AG04449 (cell line): ENCODE data around the gene MAPKBP1.

ENCODE experiments used
- CTCF ChIA-PET: fragments of 350-600 bp; formaldehyde crosslinking; extraction: SDS; loops from one replicate; lab custom pipeline; 2021; ENCODE audit warnings: antibody characterized with exemption; lab: Yijun Ruan, JAX
- POLR2A ChIA-PET: fragments of 400-600, 350-600 bp; formaldehyde crosslinking; extraction: SDS; loops from one replicate; lab custom pipeline; 2020; ENCODE audit warnings: antibody characterized with exemption, inconsistent platforms; lab: Yijun Ruan, JAX
- DNase-seq: peaks from one replicate; pipeline ENCODE4 v3.0.0-alpha.2; 2010; ENCODE audit warnings: low read depth, low spot score
- H3K4me3 ChIP-seq: 2 replicates; pipeline ENCODE4 v1.5.1; 2011; ENCODE audit warnings: low read depth, mild to moderate bottlenecking, control low read depth, low read length
- TF ChIP-seq, protein P1 (sequence below): IDR thresholded peaks from one replicate; pipeline ENCODE4 v1.5.1; 2011; ENCODE audit warnings: mild to moderate bottlenecking, moderate library complexity, low read length, control low read depth, inconsistent platforms; ENCODE audit not compliant: insufficient read depth; ENCODE audit errors: missing control alignments

MAPKBP1 gene

DNA sequence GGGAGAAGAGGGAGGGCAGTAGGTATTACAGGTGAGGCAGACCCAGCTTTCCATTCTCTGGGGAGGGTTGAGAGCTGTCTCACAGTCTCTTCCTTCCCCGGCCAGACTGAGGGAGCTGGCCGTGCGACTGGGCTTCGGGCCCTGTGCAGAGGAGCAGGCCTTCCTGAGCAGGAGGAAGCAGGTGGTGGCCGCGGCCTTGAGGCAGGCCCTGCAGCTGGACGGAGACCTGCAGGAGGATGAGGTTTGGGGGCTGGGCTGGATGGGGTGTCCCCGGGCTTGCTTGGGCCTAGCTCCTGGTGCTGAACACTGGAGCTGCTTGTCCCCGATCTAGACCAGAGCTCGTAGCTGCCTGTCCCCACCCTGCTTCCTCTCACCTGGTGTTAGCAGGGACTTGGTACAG, 69.3 kb downstream of the MAPKBP1 start:
- POLR2A ChIA-PET, result no interaction called here
- CTCF ChIA-PET, result no interaction called here
- DNase-seq, result no peak
- TF ChIP-seq, protein P1, sequence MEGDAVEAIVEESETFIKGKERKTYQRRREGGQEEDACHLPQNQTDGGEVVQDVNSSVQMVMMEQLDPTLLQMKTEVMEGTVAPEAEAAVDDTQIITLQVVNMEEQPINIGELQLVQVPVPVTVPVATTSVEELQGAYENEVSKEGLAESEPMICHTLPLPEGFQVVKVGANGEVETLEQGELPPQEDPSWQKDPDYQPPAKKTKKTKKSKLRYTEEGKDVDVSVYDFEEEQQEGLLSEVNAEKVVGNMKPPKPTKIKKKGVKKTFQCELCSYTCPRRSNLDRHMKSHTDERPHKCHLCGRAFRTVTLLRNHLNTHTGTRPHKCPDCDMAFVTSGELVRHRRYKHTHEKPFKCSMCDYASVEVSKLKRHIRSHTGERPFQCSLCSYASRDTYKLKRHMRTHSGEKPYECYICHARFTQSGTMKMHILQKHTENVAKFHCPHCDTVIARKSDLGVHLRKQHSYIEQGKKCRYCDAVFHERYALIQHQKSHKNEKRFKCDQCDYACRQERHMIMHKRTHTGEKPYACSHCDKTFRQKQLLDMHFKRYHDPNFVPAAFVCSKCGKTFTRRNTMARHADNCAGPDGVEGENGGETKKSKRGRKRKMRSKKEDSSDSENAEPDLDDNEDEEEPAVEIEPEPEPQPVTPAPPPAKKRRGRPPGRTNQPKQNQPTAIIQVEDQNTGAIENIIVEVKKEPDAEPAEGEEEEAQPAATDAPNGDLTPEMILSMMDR, result no peak
- no peak overlapping the region for H3K4me3 ChIP-seq

DNA sequence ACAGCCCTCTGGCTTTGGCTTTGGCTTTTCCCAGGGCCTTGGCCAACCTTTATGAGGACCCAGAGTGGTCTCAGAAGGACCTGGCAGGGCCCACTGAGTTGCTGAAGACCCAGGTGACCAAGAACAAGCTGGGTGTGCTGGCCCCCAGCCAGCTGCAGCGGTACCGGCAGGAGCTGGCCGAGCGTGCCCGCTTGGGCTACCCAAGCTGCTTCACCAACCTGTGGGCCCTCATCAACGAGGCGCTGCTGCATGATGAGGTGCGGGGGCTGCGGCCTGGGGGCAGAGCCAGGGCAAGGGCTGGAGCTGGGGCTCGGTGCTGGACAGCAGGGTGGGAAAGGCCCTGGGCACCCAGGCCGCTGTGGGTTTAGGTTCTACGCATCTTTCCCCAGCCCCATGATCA, 70.5 kb downstream of the MAPKBP1 start:
- POLR2A ChIA-PET, result no interaction called here
- DNase-seq, result no peak
- CTCF ChIA-PET, result no interaction called here
- H3K4me3 ChIP-seq, result no peak overlapping the region
- TF ChIP-seq, protein P1, result no peak

DNA sequence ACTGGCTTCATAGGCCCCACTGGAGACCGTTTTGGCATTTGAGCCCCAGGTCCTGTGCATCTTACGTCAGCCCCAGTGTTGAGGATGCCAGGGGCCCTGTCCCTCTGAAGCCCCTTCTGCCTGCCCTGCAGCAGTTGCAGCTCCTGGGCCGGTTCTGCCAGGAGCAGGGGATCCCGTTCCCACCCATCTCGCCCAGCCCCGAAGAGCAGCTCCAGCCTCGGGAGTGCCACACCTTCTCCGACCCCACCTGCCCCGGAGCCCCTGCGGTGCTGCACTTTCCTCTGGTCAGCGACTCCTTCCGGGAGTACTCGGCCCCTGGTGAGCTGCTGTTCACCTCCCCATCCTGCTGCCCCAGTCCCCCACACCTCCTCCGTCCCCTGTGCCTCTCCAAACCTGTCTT, 72.9 kb downstream of the MAPKBP1 start:
- POLR2A ChIA-PET, result interaction anchor here (1.0 kb wide), 1 partner anchor 23 kb away, joined by 3 read pairs; no protein-coding TSS in a partner anchor
- DNase-seq, result no peak
- no peak overlapping the region for H3K4me3 ChIP-seq
- CTCF ChIA-PET, result interaction anchor here (0.9 to 1.8 kb wide), 2 partner anchors 9 to 56 kb away, joined by 3 to 5 read pairs; no protein-coding TSS in a partner anchor
- TF ChIP-seq, protein P1, result no peak

DNA sequence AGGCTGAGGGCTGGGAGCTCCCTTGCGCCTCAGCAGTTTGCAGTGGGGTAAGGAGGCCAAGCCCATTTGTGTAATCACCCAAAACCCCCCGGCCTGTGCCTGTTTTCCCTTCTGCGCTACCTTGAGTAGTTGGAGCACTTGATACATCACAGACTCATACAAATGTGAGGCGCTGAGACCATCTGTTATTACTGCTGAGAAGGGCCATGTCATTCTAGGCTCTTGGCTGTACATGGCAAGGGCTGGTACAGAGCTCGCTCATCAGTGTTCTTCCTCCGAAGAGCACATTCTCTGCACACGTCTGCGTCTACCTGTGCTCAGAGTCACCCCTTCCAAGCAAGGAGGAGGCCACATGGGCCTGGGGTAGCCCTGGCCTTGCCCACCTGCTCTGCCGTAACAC, 73.7 kb downstream of the MAPKBP1 start:
- DNase-seq, result no peak
- CTCF ChIA-PET, result interaction anchor here (0.9 to 1.8 kb wide), 2 partner anchors 10 to 55 kb away, joined by 3 to 5 read pairs; no protein-coding TSS in a partner anchor
- TF ChIP-seq, protein P1, result no peak
- POLR2A ChIA-PET, result no interaction called here
- no peak overlapping the region for H3K4me3 ChIP-seq

DNA sequence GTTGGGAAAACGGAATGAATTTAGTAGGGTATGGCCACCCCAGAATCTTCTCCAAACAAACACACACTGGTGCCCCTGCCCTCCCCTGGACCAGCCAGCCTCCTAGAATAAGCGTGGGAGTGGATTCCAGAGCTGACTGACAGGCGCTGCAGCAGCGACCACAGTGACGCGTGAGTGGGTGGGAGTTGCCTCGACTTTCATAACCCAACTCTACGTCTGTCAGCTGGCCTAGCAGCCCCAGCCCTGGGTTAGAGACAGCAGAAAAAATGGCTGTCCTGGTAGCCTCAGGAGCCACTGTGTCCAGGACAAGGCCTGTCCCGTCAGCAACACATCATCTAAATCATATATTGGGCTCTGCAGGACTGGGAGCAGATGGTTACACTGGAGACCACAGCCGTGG, 74.3 kb downstream of the MAPKBP1 start:
- no peak overlapping the region for H3K4me3 ChIP-seq
- POLR2A ChIA-PET, result no interaction called here
- CTCF ChIA-PET, result no interaction called here
- TF ChIP-seq, protein P1, result no peak
- no peak for DNase-seq

DNA sequence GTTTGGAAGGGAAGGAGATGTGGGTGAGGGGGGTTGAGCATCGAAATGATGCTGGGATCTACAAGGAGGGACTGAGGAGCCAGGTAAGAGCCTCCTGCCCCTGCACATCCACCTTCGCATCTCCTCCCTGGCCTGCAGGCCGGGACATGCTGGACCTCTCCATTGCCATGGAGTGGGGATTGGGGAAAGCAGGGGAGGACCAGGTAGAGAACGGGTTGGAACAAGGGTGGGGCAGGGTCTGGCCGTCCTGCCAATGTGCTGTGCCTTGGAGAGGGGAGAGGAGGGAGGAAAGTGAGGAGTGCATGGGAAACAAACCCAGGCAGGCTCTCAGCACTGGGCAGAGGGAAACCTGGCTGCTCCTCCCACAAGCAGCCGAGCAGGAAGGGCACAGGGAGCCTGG, 74.9 kb downstream of the MAPKBP1 start:
- TF ChIP-seq, protein P1, result no peak
- H3K4me3 ChIP-seq, result no peak overlapping the region
- no peak for DNase-seq
- POLR2A ChIA-PET, result no interaction called here
- CTCF ChIA-PET, result no interaction called here
